Pons (tissue), 1 donor: ENCODE measurements around the gene CDH24.

Experiments used
- DNase-seq: peaks from one replicate; pipeline ENCODE4 v3.0.0-alpha.2; 2016; ENCODE audit warnings: low spot score

CDH24 gene

DNA sequence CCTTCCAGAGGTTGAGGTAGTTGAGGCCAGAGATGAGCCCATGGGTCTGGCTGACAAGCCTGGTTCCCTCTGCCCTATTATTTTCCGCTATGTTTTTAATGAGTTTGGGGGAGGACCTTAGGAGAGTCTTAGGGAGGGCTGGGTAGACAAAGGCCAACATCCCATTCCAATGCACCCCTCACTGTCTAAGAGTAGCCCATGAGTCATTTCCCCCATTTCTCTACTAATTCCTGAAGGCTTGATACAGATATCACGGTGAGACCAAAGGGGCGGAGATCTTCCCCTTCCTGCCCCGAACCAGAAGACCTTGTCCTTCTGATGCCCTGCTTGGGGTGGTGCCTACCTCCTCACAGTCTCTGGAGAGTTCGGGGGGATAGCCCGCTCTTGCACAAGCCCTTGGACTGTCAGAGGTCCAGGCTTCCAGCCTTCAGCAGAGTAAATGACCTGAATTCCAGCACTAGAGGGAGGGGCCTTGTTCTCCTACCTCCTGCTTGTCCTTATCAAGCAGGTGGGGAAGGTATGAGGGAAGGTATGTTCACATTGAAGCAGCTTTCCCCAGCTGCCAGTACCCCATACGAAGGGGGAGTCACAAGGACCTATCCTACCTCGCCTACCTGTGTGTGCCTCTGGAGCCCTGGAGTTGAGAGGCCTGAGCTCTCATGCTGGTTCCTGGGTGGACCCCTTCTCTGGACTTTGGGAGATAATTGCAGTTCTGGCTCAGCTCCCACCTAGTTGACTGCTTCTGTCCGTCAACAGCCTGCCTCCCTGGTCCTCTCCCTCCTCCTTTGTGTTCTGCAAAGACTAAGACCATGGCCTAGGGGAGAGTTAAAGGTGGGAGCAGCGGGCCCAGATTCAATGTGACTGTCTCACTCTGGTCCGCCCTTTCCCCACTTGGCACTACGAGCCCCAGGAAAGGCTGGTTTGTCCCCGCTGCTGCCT lies 11.6 kb downstream of the CDH24 start:
- DNase-seq, result no peak

DNA sequence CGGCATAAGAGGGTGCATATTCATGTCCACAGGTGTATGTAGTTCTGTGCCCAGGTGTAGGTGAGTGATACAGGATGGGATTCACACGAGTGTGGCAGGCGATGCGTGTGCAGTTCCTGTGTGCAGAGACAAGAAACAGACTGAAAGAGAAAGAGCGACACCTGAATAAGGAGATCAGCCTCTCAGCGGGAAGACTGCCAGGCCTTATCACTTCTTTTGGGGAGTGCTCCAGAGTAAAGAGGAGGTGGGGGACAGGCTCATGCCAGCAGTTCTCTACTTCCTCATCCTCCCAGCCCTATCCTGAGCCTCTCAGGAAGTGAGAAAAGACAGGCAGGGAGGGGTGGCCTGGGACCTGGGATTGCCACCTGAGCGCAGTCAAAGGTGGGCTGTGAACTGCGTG lies 12.5 kb downstream of the CDH24 start:
- no peak for DNase-seq

DNA sequence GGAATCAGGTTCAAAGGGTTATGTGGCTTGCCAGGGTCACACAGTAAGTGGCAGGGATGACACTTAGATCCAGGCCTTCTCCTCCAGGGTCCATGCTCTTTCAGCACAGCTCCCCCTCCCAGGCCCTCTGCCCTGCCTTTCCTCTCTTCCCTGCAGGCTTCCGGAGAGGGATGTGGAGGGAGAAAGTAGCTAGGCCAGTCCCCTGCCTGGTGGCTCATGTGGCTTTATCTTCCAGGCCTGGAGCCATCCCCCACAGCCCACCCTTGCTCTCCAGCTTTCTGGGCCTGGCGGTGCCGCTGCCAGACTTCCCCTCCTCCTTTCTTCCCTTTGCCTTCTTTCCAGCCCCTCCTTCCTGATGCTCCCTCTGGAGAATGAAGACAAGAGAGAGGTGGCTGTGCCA lies 13.6 kb downstream of the CDH24 start:
- no peak for DNase-seq

DNA sequence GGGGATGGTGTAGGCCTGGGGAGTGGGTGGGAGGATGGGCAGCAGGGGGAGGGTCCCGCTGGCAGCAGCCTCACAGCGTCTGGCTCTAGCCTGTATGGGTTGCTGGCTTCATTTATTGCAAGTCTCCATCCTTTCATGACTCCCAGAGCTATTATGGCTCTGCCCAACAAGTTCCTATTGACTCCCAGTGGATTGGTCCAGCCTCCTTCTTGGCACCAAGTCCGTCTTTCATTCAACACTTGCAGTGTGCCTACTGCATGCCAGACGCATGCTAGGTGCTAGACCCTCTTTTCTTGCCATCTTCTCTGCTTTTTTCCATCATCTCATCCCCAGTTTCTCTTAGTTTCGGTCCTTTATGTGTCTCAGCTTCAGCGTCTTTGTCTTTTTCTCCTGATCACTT lies 14.2 kb downstream of the CDH24 start:
- no peak for DNase-seq

DNA sequence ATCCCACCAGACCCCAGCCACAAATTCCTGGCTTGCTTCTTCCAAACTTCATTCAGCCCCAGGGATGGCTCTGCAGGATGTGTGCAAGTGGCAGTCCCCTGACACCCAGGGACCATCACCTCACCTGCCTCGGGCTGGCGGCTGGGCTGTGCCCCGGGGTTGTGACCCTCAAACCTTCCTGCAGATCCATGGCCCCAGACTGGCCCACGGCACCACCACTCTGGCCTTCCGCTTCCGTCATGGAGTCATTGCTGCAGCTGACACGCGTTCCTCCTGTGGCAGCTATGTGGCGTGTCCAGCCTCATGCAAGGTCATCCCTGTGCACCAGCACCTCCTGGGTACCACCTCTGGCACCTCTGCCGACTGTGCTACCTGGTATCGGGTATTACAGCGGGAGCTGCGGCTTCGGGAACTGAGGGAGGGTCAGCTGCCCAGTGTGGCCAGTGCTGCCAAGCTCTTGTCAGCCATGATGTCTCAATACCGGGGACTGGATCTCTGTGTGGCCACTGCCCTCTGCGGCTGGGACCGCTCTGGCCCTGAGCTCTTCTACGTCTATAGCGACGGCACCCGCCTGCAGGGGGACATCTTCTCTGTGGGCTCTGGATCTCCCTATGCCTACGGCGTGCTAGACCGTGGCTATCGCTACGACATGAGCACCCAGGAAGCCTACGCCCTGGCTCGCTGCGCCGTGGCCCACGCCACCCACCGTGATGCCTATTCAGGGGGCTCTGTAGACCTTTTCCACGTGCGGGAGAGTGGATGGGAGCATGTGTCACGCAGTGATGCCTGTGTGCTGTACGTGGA lies 15.0 kb downstream of the CDH24 start, which contains the start of gene PSMB11:
TSS of gene PSMB11 (plus strand) at position 51 of the 804 bp plus-strand sequence. CDS start at position 65, 14 bp downstream.
- DNase-seq, result no peak

DNA sequence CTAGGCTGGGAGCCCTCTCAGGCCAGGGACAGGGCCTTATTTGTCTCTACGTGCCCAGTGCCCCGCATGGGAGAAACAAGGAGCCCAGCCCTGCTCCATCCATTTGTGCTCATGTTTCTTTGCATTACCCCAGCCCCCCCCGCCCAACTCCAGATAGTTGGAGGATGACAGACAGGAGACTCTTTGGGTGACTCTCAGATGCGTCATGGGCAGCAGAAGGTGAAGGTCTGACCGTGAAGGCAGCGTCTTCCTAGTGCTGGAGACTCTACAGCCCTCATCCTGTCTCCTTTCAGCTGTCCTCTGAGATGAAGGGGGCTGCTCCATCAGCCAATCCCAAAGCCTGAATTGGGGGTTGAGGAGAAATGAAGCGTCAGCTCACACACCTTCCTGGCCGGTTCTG lies 15.6 kb downstream of the CDH24 start:
- no peak for DNase-seq

DNA sequence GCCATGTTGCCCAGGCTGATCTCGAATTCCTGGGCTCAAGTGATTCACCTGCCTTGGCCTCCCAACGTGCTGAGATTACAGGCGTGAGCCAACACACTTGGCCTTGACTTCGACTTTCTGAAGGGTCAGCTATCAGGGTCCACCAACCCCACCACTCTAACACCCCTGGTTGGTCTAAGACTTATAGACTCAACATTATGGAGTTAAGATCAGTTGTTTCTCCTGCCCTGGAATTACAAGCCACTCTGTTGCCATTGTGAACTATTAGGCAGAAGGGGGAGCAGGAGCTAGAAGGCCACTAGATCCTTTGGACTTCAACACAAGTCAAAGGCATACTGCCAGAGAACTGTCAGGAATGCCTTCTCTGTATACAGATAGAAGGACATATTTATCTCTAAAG lies 17.2 kb downstream of the CDH24 start:
- no peak for DNase-seq

- DNase-seq, result no peak
Observed at GRCh38 chr14:23035303-23036144, 21.8 kb downstream of the CDH24 start.

DNA sequence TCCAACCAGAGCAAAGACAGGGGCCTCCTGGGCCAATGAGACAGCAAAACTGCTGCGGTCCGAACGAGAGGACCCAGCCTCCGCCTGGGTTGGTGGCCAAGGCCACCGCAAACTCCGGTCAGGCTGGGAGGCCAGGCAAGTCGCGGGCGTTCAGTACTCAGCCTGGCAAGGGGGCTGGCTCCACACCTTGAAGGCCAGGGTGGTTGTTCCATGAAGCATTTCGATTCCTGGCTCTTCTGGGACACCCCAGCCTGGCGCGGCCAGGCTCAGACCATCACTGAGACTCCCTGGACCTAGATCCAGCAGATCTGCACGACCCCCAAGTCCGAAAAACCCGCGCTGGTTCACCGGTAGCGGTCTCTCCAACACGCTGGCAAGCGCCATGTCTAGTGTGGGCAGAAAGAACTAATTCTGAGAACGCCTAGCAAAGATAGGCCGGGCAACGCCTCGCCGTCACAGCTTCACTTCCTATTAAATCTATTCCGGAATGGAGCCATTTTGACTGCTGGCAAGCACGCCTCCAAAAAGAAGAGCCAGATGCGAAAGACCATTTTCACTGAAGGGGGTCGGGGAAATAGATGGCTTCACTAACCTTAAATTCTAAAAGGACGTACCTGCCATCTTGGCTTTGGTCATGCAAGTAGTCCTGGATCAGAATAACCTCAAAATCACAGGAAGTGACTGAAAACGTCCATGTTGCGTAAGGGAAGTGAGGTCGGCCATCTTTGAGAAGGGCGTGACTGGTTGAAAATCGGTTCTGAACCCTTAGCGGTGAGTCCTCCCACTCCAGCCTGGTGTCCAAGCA lies 22.6 kb downstream of the CDH24 start, which contains the start of gene PSMB5:
TSS of gene PSMB5 (minus strand) at position 403 of the 805 bp plus-strand sequence. CDS start at position 384, 19 bp downstream.
- DNase-seq, result peak; percentile 98

DNA sequence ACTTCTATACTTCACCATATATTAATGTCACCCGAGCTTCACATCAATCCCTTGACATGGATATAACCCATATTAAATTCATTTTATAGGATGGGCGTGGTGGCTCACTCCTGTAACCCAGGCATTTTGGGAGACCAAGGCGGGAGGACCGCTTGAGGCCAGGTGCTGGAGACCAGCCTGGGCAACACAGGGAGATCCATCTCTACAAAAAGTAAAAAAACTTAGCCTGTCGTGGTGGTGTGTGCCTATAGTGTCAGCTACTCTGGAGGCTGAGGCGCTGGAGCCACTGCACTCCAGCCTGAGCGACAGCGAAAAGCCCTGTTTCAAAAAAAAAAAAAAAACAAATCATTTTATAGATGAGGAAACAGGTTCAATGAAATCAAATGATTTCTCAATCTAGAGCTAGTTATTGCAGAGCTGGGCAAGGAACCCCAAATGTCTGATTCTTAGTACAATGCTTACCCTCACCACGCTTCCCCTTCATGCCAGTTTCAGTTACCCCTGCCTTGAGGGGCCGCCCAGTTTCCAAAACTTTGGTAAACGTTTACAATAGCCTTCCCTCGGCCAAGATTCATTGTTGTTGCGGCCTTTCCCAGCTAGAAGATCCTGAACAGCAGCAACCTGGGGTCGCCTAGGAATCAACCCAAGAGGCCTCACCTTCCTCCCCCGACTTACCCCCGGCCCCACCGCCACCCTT lies 23.4 kb downstream of the CDH24 start:
- DNase-seq, result no peak

GRCh38 chr14:23033251-23033727 lies 24.0 kb downstream of the CDH24 start:
- DNase-seq, result no peak

DNA sequence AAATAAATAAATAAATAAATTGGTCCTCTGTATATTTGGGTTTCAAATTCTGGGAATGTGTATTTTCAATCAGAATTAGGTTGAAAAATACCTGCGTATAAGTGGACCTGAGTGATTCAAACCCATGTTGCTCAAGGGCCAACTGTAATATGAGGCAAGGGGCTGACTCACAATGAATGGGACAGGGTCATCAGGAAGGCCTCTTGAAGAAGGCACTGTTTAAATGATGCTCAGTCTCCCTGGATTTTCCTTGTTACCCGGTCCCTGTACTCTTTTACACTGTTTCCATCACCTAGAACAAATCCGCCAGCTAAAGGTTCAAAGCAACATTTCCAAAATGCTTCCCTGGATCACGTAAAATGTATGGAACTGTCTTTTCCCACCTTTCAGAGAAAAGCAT lies 26.4 kb downstream of the CDH24 start:
- DNase-seq, result no peak

- DNase-seq, result no peak
Observed at GRCh38 chr14:23028799-23029198, 28.5 kb downstream of the CDH24 start.

GRCh38 chr14:23025151-23025814 lies 32.0 kb downstream of the CDH24 start:
- DNase-seq, result no peak

- no peak for DNase-seq
Observed at GRCh38 chr14:23024612-23025075, 32.7 kb downstream of the CDH24 start.

DNA sequence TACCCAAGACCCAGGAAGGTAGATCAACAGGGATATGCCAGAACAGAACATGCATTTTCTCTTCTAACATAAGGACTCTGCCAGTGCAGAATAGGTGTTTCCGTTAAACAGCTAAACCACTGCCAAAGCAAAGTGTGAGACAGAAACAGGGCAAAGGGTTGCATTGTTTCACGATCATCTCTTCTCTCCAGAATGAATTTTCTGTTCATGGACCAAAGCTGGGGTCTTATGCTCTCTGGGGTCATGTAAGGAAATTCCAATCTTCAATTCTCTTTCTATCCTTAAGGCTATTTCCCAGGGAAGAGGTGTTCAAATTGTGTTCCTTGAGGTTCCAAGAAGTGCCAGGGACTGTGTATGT lies 33.5 kb downstream of the CDH24 start:
- no peak for DNase-seq

DNA sequence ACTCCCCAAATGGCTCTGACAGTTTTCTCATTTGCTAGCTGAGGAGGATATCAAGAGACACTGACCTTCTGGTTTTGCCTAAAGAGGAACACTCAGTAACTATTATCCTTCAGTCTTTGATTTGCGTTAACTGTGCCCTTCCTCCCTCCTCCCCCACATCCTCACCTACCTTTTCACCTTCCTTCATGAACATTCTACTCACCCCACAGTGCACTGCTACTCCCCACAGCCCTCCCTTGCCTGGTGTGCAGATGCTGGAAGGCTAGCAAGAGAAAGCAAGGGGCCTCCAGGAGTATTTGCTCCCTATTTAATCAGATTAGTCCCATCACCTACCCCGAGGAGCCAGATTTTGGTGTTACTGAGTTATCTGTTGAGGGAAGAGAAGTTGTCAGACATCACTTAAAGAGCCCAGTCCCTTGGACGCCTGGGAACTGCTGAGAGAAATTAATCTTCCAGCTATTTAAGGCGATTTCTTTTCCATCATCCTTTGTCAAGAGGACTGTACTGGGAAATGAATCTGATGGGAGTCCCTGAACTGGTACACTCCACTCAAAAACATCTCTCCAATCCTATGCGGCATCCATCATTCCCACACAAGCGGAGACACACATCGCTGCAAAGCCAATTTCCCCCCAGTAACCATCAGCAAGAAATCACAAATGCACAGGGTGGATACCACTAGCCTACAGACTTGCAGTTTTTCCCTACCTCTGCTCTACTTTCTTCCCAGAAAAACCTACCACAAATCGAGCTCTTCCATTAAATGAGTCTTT lies 34.1 kb downstream of the CDH24 start:
- DNase-seq, result no peak

DNA sequence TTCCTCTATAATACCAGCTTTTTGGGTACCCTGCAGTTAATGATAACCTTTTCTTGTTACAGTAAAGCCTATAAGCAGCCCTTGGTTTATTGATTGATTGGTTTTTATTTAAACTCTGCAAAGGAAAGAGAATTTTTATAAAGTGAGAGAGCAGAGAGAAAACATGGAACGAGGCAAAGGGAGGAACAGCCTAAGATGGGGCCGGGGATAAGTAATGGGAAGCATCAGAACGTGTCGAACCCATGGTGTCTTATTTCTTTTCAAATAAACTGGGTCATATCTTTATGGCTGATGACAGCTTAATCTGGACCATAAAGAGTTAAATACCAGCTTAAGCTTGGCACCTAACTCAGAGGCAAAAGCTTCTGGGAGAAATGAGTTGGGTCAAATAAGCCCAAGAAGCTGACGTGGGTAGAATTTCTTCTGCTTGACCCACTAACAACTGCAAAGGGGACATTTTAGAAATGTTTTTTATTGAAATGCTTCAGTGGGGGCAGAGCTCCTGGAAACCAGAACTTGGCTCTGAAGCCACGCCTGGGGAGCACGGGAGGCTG lies 35.4 kb downstream of the CDH24 start:
- DNase-seq, result no peak

GRCh38 chr14:23021434-23021833 lies 35.9 kb downstream of the CDH24 start:
- no peak for DNase-seq
